ENCODE data around the gene EXD1.

- TF ChIP-seq POLR2AphosphoS5 (IDR thresholded peaks at IDR 0.05; ENCODE audit: insufficient read depth in 1 of 2, low read depth in 1 of 2) (no peak), CTCF (IDR thresholded peaks at IDR 0.05) (no peak)
Observed at GRCh38 chr15:41269887-41270286, 39.3 kb upstream of the EXD1 start.

All from vagina (tissue), 2 donors.